T-helper 1 cell treated with Interleukin-12 subunit alpha and Interleukin-12 subunit beta and Interleukin-4 antibody, amounts not matched to agents 30 ng/mL and 1 ng/mL, for 36 hours (primary cell): ENCODE measurements around the gene FKRP. TPM values are rescaled to one million over a fixed set of nuclear protein-coding genes. Genes with fewer than 3 reads are reported as not detected.

Experiments
- intact Hi-C: fragments of 100-400 bp; cut with micrococcal nuclease; formaldehyde crosslinking; loops from one replicate; pipeline ENCODE4 v1.15.1; 2024
- total RNA-seq: library from RNA; stranded (reverse); gene quantifications from 2 replicates; pipeline ENCODE4 v1.2.3, GENCODE V29; 2022

The FKRP gene, protein sequence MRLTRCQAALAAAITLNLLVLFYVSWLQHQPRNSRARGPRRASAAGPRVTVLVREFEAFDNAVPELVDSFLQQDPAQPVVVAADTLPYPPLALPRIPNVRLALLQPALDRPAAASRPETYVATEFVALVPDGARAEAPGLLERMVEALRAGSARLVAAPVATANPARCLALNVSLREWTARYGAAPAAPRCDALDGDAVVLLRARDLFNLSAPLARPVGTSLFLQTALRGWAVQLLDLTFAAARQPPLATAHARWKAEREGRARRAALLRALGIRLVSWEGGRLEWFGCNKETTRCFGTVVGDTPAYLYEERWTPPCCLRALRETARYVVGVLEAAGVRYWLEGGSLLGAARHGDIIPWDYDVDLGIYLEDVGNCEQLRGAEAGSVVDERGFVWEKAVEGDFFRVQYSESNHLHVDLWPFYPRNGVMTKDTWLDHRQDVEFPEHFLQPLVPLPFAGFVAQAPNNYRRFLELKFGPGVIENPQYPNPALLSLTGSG
- total RNA-seq, result 18.8 and 20.5 TPM in 2 replicates

DNA sequence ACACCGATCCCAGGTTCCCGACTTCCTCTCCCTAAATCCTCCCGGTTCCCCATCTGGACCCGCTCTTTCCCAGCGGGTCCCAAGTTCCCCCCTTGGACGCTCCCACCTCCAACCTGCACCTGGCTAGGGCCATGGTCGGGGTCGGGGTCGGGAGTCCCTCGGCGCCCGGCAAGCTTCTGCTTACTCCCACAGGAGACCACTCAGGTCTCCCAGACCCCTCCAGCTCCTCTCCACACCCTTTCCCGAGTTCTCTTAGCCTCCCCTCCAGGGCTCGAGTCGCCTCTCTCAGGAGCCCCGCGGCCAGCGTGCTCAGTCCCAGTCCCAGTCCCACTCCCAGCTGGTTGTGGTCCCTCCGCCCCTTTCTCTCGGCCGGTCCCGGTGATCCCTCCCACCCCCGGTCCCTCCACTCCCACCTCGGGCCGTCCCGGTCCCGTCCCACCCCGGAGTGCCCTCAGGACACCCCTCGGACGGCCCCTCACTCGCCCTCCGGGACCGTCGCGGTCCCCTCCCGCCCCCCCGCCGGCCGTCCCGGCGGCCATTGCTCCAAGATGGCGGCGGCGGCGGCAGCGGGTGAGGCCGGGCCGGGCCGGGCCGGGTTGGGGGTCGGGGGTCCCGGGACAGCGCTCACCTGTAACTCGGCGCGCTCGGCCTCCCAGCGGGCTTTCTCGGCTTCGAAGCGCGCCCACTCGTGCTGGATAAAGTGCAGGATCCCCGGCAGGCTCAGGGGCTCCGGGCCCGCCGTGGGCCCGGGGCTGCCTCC is at the start of gene FKRP:
FKRP (plus strand) TSS at position 537 of the 760 bp plus-strand sequence. CDS start 9,394 bp downstream, outside the sequence.
- intact Hi-C loops, result loop anchor here (1.0 to 5.0 kb wide), 4 partner anchors 17 to 145 kb away; partner anchors contain the start of genes CALM3 and SLC1A5

DNA sequence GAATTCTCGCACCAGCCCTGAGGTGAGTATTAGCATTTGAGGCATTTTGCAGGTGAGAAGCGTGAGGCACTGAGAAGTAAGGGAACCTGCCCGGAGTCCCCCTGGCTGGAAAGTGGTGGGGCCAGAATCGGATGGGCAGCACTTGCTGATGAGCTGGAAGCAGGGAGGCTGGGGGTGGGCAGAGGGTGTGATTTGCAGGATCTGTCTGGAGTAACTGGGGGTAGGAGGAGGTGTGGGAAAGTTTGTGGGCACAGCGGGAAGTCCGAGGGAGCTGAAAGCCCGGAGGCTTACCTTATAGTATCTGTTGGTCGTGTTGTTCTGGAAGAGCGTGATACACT is 49.0 kb upstream of the FKRP start:
- intact Hi-C loops, result no loop called here

DNA sequence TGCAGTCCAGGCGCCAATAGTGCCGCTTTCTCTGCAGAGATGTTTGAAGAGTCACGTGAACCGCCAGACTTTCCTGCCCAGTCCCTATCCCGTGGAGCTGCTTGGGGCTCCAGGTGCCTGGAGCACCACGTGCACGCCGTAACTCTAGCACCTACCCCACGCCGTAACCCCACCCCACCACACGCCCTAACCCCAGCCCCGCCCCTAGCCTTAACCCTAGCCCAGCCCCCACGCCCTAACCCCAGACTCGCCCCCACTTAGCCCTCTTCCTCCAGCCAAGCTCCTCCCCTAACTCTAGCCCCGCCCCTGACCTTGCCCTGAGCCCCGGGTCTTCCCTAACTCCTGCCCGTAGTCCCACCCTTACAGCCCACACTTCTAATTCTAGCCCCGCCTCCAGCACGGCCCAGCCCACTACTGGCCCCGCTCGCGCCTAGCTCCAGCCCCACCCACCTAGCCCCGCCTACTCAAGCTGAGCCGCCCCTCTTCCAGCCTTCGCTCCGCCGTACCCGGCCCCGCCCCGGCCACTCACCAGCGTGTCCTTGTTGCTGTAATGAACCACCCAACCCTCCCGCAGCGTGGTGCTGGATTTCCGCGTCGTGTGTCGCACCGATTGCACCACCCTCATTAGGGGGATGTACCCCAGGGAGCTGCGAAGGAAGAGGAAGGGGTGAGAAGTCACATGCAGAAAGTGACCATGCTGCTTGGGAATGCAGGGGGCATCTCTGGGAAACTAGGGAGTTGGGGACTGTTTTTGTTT is 48.5 kb upstream of the FKRP start:
- intact Hi-C loops, result no loop called here

DNA sequence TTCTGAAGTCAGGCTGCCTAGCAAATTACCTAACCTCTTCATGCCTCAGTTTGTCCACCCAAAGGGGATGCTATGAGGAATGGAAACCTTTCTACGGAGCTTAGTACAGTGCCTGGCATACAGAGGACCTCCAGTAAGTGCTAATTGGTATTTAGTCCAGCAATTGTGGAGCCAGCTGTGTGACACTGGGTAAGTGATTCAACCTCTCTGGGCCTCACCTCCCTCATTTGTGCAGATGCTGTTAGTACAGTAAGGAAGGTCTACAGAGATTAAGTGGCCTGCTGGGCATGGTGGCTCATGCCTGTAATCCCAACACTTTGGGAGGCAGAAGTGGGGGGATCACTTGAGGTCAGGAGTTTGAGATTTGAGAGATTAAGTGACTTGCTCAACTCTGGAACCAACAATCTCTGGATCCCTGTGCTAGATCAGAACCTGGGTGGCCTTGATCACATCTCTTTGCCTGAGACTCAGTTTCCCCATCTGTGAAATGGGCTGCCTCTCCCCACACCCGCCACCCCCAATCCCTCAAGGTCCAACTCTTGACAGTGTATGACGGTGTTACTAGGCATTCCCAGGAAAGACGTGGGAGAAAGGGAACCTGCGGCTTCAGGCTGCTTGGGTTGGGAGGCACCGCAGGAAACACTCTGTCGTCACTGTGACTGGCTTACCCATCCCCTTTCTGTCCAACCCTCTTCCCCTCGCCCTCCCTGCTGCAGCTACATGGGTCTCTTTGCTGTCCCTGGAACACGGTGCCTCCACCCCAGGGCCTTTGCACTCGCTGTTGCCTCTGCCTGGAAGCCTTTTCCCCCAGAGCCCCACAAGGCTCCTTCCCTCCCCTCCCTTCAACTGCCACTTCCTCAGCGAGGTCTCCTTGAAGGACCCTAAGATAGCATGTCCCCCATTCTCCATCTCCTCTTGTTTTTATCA is 47.2 kb upstream of the FKRP start:
- intact Hi-C loops, result no loop called here

DNA sequence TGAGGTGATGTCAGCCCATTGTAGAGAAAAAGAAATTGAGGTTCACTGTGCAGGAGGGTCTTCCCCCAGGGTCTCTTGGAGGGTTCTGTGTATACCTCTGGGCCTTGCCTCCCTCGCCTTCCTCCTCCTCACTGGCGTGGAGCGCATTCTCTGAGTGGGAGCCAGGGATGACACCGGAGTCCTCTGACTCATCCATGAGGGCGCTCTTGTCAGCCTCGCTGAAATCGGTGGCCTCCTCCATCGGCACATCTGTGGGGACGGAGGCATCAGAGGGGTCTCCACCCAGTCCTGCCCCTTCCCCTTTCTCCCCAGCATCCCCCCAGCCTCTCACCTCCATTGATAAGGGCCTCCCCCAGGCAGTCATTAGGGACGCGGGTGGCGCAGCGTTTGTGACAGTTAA is 45.2 kb upstream of the FKRP start:
- intact Hi-C loops, result no loop called here

DNA sequence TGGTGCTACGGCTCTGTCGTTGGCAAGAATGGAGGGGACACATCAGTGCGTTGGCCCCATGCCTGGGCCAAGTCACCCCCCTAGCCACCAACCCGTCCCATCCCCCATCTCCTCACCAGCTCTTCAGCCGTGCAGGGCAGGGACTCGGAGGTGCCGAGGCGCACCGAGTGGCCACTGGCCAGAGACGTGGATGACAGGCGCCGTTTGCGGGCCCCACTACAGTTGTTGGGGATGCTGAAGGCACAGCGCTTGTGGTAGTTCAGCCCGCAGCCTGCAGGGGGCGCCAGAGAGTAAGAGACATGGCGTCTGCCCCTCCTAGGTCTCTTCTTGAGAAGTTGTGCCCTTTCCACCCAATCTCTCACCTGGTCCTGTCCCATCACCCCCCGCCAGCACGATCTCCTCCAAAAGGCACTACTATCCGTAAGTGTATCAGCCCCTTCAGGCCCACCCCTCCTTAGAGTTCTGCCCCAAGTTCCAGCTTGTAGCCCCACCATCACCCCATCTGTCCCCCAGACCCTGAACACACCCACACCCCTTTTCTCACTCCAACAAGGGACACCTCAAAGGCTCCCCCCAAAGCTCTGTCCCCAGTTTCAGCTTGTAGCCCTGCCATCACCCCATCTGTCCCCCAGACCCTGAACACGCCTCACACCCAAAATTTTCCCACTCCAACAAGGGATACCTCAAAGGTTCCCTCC is 41.3 kb upstream of the FKRP start:
- intact Hi-C loops, result loop anchor here (1.0 kb wide), 3 partner anchors 10 to 44 kb away; no protein-coding TSS in a partner anchor

DNA sequence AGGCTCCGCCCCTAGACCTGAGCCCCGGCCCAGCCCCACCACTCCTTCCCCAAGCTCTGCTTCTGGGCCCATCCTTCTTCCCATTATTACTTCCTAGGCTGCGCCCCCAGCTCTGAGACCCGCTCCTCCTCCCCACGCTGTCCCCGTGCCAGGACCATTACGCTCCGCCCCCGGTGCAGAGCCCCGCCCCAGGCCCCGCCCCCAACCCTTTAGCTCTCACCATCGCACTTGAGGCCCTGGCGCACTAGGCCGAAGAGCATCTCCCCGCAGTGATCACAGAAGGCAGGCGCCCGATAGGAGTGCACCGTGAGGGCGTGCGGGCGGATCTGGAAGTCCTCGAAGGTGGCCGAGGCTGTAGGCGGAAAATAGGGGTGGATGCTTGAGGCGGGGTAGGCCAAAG is 35.2 kb upstream of the FKRP start:
- intact Hi-C loops, result loop anchor here (5.0 to 10.0 kb wide), 4 partner anchors 534 to 996 kb away; partner anchors contain the start of genes CCDC61 and DMWD

DNA sequence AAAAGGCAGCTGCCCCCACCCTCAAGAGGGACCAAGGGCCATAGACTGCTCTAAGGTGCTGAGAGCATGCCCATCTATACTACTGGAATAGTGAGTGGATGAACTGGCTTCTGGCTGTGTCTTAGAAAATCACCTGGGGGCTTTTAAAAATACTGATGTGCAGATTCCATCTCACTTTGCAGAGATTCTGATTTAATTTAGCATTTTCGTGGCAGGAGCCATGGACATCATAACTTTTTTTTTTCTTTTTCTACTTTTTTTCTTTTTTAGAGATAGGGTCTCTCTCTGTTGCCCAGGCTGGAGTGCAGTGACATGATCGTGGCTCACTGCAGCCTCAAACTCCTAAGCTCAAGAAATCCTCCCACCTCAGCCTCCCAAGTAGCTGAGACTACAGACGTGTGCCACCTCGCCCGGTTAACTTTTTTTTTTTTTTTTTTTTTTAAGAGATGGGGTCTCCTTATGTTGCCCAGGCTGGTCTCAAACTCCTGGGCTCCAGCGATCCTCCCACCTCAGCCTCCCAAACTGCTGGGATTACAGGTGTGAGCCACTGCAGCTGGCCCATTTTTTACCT is 33.0 kb upstream of the FKRP start:
- intact Hi-C loops, result loop anchor here (5.0 to 10.0 kb wide), 4 partner anchors 532 to 998 kb away; partner anchors contain the start of genes CCDC61 and DMWD

DNA sequence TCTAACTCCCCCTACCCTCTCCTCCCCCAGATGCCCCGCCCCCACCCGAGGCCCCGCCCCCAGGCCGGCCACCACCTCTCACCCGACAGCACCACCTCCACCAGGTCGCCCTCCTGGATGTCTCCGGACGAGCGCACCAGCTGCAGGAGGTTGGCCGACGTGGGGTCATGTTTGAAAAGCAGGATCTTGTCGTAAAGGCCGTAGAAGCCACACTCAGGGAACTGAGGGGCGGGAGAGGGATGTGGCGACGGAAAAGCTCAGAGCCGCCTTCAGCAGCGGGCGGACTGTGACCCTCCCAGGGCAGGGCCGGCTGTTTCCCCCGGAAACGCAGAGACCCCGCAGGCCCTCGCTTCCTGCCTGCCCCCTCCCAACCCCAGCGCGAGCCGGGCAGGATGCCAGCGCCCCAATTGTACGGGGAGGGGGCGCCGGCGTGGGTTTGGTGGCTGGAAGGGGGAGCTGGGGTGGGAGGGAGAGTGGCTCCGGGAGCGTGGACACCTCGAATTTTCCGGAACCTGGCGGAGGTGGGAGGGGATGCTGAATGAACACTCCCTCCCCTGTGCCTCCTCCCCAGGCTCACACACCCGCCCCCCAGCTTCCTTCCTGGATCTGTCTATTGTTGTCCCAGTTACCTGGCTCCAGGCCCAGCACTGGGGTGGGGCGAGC is 31.9 kb upstream of the FKRP start:
- intact Hi-C loops, result loop anchor here (1.0 to 10.0 kb wide), 8 partner anchors 10 to 999 kb away; partner anchors contain the start of genes CCDC61, DACT3, DMWD and FKRP

DNA sequence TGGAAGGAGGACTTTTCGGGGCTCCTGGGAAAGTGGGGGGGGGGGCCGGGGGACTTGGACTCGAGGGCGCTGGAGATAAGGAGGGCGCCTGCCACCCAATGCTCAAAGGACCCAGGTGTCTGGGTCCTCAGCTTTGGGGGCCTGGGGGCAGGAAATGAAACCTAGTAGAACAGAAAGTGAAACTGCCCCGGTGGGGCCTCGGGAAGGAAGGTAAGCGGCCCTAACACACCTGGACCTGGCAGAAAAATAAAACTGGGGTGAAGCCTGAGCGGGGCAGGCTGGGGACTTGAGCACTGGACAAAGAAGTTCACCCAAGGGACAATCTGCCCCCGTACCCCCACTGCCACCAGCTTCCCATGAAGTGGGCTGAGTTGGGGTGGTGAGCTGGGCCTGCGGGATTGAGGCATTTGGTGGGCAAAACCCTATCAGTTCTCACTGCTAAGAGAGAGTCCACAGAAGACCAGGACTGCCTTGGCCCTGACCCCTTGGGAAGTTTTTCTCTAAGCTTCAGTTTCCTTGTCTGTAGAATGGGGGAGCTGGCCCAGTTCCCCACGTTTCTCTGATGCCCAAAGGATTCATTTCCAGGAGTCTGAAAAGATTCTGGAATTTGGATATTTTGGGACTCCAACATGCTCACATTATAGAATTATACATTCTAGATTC is 31.3 kb upstream of the FKRP start:
- intact Hi-C loops, result loop anchor here (1.0 to 10.0 kb wide), 8 partner anchors 10 to 1000 kb away; partner anchors contain the start of genes CCDC61, DACT3, DMWD and FKRP

DNA sequence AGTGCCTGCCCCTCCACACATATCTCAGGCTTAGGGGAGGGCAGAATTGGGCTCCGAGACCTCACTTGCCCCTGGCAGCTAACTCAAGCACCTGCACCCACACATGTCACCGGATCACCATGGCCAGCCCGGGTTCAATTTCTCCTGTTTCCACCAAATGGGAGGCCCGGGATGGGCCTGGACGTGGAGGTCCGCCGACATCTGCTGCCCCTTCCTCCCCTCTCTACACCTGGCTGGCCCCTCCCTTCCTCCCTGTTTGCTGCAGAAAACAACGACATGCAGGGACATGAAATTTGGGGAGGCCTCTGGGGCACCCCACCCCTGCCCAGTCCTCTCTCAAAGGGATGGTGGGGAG is 30.3 kb upstream of the FKRP start:
- intact Hi-C loops, result loop anchor here (10.0 kb wide), 3 partner anchors 529 to 1001 kb away; partner anchors contain the start of gene CCDC61

DNA sequence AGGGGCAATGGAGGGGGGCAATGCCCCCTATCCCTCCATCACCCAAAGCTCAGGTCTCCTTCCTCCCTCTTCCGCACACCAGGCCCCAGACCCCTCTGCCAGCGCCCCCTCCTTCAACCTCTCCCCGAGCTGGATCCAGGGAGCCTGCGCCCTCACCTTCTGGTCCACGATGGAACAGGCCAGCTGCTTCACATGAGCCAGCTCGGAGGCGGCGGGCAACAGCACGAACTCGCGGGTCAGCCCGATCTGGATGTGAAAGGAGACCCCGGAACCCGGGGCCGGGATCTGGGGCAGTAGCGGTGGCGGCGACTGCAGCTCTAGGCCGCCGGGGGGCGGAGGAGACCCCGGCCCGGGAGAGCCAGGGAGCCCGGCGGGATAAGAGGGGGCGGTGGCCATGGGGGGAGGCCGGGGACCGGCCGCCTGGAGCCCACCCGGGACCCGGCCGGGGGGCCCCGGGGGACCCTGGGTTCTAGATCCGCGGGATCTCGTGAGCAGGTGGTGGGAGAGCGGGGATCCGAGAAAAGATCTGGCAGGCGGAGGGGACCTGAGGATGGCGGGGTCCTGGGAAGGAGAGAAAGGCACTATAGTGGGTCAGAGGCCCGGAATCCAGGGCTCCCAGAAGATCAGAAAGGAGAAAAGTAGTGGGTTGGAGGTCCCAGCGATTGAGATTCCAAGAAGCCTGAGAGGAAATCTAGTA is 29.7 kb upstream of the FKRP start:
- intact Hi-C loops, result loop anchor here (2.0 to 10.0 kb wide), 5 partner anchors 115 to 1001 kb away; partner anchors contain the start of genes CALM3, CCDC61 and DHX34

DNA sequence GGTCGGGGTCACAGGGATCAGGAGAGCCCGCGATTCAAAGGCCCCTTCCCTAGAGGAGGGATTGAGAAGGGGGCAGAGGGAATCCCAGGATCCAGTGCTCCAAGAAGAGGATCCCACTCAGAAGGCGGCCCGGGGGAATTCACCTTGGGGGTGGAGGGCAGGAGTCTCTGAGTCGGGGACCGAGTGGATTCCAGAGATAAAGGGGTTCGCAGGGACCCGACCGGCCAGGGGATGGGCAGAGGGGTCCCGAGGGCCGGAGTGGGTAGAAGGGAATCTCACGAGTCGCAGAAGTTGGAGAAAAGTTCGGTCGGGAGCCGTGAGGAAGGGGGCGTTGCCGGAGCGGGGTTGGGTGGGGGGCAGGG is 29.2 kb upstream of the FKRP start:
- intact Hi-C loops, result loop anchor here (1.0 to 10.0 kb wide), 8 partner anchors 82 to 1002 kb away; partner anchors contain the start of genes AP2S1, CALM3, CCDC61 and DHX34

DNA sequence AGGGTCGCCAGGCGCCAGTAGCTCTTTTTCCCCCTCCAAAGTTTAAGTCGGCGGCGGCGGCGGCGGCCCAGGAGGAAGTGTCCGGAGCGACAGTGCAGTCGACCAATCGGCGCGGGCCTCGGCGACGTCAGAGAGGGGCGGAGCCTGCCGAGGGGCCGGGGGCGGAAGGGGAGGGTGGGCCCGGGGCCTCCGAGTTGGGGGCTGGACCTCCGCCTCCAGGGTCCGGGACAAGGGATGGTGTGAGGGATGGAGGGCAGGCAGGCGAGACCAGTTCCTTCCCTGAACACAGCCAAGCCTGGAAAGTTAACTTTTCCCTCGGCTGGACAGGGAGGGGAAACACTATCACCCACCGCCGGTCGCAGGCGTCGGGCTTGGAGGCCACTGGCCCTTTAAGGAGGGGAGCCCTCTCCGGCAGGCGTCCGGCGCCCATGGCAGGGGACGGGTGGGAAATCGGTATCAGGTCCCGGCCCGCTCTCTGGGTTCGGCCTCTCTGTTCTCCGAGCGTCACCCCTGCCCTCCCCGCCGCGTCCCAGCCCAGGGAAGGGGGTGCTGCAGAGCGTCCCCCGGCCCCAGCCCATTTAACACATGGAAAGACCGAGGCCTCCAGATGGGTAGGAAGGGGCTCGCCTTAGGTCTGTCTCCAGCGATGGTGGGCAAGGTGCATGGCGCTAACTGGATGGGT is 28.7 kb upstream of the FKRP start, which contains the start of gene PRKD2:
PRKD2 (minus strand) TSS at position 81 of the 682 bp plus-strand sequence. CDS start 744 bp downstream, outside the sequence.
- intact Hi-C loops, result loop anchor here (1.0 to 10.0 kb wide), 8 partner anchors 83 to 1002 kb away; partner anchors contain the start of genes AP2S1, CALM3, CCDC61 and DHX34

DNA sequence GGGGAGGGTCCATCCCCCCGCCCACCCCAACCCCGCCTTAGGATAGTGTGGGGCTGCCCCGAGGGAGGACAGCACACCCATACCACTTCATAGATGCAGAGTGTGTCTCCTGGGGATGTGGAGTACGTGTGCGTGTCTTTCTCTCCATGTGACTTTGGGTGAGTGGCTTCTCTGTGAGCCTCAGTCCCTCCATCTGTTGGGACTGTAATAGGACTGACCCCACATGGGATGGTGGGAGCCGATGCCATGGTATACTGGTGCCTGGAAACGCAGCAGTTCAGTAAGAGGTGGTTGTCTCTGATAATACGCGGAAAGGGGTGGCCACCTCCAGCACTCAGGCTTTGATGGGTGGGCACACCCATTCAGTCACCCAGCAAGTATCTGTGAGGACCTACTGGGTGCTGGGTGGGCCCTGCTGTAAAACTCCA is 28.1 kb upstream of the FKRP start:
- intact Hi-C loops, result loop anchor here (1.0 to 10.0 kb wide), 11 partner anchors 11 to 1003 kb away; partner anchors contain the start of genes AP2S1, CALM3, CCDC61 and DACT3
